ENCODE measurements around the gene ITGB6.

The ITGB6 gene

GRCh38 chr2:160057356-160057755, 142.7 kb downstream of the ITGB6 start:
- no peak for DNase-seq (ENCODE audit: low read depth in 2 of 3, low spot score in 1 of 3)

DNA sequence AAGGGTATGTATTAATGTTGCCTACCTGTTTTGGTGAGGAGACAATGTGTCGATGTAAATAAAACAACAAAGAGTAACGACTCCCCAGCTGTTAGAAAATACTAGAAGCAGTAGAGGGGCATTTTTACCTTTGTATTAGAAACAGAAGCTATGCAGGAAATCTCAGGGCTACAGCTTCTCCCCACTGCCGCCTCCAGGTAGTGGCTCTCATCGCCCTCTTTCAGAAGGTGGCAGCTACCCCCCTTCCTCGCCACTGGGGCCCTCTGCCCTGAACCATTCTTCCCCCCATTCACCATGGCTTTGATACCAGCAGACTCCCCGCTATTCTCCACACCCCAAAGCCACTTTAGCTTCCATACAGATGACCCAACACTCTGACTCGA, 144.4 kb downstream of the ITGB6 start:
- no peak for DNase-seq (ENCODE audit: low read depth in 2 of 3, low spot score in 1 of 3)

DNA sequence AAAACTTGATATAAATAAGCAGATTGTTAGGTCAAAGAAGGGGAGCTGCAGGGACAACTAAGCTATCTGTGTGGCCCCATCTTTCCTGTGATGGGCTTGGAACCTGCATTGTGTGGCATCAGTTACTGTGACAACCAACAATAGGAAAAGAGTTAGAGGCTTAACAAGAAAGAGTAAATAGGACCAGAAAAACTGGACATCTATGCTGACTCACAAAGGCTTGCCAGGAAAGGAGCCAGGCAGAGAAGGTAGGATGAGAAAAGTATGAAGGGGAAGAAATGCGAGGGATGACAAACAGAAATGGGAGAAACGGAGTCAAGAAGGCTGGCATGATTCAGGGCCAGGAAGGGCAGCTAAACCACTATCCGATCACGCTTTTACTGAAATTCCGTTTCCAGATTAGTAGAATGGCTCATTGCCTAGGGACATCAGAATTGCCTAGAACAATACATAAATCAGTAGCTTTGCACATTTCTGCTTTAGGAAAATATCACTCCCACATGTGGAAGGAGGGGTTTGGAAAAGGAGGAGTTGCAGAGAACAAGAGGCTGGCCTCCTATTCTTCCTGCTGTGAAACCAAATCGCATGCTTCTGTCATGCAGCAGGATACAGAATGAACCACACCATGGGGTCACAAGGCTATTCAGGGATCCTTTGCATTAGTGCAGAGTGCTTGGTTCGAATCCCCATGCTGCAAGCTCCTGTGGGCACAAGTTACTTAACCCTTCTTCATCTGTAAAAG, 144.9 kb downstream of the ITGB6 start:
- DNase-seq (ENCODE audit: low read depth in 2 of 3, low spot score in 1 of 3) = no peak

GRCh38 chr2:160053946-160054345, 146.1 kb downstream of the ITGB6 start:
- no peak for DNase-seq (ENCODE audit: low read depth in 2 of 3, low spot score in 1 of 3)

GRCh38 chr2:160052531-160052930, 147.5 kb downstream of the ITGB6 start:
- DNase-seq (ENCODE audit: low read depth in 2 of 3, low spot score in 1 of 3) = no peak

DNA sequence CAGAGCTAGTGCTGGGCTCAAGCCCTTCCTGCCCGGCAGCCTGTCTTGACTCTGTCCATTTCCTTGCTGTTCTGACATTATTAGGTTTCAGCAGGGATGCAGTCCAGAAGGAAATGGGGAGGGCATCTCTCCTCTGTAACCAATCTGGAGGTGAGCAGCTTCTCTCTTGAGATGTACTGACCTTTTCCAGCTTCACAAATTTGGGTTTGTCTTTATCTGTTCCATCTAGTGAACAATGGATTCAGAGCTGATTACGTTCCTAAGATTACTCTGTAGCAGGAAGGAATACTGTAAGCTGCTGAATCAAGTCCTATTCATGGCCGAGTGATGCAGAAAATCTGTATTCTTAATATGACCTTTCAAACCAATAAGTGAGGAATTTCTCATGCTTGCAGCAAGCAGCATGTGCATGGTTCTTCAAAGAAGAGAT, 148.7 kb downstream of the ITGB6 start:
- DNase-seq (ENCODE audit: low read depth in 2 of 3, low spot score in 1 of 3) = no peak

- DNase-seq (ENCODE audit: low read depth in 2 of 3, low spot score in 1 of 3) = no peak
Measured at GRCh38 chr2:160050147-160050546, 149.9 kb downstream of the ITGB6 start.

All from stimulated activated CD4-positive, alpha-beta T cell treated with anti-CD3 and anti-CD28 coated beads, Interleukin-12 subunit alpha, Interleukin-12 subunit beta, amount 100 ng/mL, for 48 hours (primary cell).